HG03039 (cell line): Measurements from ENCODE around the gene ESYT3.

Source experiments
- ATAC-seq: cut with Tn5 transposase; IDR thresholded peaks from one replicate; pipeline ENCODE4 v1.9.1; 2021; ENCODE audit warnings: mild to moderate bottlenecking, moderate library complexity; ENCODE audit not compliant: unreplicated experiment

Gene ESYT3, protein sequence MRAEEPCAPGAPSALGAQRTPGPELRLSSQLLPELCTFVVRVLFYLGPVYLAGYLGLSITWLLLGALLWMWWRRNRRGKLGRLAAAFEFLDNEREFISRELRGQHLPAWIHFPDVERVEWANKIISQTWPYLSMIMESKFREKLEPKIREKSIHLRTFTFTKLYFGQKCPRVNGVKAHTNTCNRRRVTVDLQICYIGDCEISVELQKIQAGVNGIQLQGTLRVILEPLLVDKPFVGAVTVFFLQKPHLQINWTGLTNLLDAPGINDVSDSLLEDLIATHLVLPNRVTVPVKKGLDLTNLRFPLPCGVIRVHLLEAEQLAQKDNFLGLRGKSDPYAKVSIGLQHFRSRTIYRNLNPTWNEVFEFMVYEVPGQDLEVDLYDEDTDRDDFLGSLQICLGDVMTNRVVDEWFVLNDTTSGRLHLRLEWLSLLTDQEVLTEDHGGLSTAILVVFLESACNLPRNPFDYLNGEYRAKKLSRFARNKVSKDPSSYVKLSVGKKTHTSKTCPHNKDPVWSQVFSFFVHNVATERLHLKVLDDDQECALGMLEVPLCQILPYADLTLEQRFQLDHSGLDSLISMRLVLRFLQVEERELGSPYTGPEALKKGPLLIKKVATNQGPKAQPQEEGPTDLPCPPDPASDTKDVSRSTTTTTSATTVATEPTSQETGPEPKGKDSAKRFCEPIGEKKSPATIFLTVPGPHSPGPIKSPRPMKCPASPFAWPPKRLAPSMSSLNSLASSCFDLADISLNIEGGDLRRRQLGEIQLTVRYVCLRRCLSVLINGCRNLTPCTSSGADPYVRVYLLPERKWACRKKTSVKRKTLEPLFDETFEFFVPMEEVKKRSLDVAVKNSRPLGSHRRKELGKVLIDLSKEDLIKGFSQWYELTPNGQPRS

DNA sequence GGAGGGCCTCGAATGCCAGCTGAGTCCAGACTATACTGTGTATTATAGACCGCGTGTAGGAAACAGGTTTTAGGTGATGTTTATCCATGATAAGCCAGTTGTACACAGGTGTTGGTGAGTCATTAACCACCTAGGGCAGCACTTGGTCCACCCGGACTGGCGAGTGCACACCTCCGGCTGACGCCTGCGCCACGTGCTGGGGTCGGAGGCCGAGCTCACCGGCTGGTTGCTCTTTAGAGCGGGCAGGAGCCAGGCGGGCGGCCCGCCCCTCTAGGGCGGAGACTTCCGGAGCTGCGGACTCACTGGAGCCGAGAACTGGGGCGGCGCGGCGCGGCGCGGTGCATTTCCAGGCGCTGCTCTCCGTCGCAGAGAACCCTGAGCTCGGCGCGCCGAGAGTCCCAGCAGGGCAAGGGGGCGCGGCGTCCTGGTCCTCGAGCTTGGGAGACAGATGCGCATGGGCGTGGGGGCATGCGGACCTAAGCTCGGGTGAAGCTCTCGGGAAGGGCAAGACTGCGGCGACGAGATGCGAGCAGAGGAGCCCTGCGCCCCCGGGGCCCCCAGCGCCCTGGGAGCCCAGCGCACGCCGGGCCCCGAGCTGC, at the start of gene ESYT3:
TSS of gene ESYT3 (plus strand) at position 341 of the 599 bp plus-strand sequence. CDS start at position 524, 183 bp downstream.
- ATAC-seq: no peak

DNA sequence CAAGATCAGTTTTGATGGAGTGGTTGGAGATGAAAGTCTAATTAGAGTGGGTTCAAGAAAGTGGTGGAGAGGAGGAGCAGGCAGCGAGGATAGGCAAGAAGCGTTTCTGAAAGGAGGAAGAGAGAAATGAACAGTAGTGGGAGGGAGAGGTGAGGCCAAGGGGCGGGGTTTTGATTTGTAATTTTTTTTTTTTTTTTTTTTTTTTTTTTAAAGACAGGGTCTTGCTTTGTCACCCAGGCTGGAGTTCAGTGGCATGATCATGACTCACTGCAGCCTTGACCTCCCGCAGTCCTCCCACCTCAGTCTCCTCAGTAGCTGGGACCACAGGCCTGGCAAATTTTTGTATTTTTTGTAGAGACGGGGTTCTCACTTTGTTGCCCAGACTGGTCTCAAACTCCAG, 49.4 kb upstream of the ESYT3 start:
- no peak for ATAC-seq

DNA sequence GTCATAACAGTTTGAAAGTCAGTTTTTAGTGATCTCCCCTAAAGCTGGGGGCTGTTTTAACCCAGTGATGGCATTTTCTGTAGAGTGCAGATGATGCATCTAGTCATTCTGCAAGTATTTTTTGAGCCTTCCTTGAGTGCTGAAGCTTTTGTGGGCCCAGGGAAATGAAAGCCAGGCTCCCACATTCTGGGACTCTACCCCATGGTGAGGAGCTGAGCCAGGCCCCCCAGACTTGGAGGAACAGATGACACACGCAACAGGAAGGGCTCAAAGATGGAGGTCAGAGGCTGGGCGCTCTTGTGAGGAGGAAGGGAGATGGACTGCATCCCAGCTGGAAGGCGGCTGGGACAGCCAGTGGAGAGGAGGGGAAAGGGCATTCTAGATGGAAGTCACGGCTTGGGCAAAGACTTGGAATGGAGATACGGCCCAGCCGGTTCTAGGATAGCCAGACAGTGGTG, 45.2 kb upstream of the ESYT3 start:
- ATAC-seq: no peak

DNA sequence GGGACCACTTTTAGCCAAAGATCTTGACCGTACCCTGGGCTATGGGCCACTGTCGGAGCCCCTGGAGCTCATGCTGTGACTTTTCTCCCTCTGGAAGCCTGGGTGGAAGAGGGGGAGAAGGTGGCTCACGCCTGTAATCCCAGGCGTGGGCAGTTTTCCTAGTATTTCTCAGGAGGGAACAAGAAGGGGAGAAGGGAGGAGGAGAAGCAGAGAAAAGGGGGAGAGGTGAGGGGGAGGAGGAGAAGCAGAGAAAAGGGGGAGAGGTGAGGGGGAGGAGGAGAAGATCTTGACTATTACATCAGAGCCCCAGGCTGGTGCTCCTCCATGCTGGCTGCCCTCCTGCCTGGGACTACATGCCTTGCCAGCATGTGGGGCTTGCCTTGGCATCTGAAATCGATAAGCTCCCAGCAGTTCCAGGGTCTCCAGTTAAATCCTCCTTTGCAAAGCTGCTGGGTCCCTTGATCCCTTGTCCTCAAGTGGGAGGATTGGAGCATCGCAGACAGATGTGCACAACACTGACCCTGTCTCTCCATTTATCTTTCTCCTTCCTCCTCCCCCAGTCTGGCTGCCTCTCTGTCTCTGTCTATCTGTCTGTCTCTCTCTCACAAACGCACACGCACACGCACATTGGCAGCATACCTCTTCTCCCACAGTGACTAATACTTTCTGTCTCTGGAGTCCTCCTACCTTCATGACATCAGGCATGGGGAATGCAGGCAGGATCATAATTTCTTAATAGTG, 44.4 kb upstream of the ESYT3 start:
- ATAC-seq: no peak

- ATAC-seq: no peak
These were observed 43.9 kb upstream of the ESYT3 start for GRCh38 chr3:138390582-138390932.

DNA sequence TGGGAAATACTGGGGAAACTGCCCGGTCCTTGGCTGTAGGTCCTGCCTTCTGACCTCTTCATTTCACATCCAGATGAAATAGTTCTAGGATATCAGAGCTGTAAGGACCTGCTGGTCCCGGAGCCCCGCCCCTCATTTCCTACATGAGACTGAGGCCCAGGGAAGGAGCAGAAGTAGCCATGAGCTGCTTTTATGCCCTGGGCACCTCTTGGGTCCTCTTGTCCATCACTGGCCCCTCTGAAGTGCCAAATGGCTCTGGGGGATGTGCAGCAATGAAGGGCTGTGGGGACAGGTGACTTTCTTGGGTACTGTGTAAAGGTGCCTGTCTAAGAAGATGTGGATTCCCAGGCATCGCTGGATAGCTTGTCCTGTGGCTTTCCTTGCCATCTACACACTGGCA, 40.3 kb upstream of the ESYT3 start:
- ATAC-seq: no peak

DNA sequence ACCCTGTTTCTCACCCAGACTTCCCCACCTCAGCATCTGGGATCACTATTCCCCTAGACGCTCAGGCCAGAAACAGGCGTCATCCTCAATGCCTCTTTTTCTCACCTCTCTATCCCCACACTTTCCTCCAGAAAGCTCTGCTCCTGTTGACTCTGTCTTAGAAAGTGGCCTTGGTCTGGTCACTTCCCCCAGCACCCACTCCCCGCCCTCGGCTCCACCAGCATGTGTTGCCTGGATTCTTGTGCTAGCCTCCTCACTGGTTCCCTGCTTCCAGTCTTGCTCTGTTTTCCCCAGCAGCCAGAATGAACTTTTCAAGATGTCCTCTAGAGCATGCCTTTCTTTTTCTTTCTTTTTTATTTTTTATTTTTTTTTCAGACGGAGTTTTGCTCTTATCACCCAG, 39.7 kb upstream of the ESYT3 start:
- ATAC-seq: no peak

- no peak for ATAC-seq
These were observed 38.3 kb upstream of the ESYT3 start for GRCh38 chr3:138395865-138396751.

DNA sequence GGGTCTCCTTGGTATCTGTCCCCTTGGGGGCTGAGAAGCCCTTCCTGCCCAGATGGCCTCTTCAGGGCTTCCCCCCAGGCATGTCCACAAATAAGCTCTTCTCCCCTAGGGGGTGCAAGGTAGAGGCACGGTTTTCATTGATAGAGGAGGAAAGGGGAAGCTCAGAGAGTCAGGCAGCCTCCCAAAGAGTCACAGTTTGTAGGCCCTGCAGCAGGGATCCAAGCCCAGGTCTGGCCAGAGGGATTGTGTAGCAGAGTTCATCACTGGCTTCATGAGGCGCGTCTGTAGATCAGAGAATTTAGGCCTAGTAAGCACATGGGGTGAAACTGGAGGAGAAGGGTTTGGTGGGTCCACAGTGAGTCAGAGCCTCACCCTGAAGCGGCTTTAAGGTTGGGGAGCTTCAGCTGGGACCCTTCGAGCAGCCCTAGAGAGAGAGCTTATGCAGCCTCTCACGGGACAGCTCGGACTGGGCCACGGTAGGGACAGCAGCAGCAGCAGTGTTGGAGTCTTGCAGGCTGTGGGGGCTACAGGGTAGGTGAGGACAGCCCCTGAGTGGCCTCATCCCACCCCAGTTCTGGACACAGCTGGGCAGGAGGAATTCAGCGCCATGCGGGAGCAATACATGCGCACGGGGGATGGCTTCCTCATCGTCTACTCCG, 37.5 kb upstream of the ESYT3 start:
- ATAC-seq: no peak

DNA sequence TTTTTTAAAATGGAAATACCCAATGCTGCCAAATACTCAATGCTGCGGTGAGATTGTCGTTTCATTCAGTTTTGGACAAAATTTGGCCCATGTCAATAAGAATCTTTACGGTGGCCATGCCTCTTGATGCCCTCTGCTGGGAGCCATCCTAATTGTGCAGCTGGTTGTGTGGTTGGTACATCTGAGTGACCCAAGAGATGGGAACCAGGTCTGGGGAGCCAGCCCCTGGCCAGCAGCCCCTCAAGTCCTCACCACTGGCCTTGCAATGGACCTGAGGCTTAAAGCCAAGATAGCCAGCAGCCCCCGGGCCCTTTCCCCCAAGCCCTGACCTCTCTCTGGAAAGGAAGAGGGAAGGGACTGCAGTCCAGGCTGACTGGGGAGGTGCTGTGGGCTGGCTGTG, 36.4 kb upstream of the ESYT3 start:
- no peak for ATAC-seq

DNA sequence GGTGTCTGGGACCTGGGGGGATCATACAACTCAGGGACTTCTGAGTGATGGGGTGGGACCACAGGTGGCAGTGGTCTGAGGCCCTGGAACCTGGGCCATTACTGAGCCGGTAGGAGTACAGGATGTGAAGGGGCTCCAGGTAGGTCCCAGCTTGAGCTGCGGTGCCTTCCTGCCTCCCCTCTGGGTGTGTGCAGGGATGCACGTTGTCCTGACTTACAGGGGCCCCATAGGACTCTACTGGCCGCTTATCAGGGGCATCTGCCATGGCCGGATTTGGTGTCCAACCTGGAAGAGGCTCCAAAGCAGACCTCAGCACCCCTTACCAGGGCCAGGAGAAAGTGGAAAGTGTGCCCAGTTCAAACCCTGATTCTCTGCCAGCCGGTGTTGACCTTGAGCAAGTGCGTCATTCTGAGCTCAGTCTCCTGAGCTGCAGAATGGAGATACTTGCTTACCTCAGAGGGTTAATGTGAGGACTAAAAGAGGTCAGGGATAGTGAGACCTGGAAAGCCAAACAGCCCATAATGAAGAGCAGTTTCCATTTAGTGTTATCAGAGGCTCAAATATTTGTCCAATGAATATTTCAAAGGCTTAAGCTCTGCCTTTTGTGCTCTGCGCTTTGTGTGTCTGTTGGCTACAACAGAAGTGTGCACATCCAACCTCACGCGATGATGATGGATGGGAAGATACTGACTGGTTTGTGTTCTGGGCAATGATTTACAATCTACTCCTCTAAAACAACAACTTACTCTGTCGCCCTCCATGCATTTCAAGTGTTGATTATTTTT, 35.4 kb upstream of the ESYT3 start:
- ATAC-seq: no peak

DNA sequence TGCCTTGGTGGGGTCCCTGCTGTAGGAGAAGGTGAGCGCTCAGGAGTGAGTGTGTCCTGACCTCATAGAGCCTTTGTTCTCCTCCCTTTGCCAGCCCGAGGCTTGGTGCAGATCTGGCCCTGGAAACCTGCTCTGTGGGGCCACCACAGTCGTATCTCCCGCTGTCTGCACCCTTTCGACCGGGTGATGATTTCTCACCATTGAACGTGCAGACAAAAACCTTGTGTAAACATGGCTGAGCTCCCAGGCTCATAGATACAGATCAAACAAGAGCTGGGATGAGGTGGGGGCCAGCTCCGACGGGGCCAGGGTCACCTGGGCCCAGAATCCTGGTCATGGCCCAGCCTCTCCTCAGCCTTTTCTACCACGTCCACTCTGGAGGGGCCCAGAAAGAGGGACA, 34.6 kb upstream of the ESYT3 start:
- no peak for ATAC-seq

DNA sequence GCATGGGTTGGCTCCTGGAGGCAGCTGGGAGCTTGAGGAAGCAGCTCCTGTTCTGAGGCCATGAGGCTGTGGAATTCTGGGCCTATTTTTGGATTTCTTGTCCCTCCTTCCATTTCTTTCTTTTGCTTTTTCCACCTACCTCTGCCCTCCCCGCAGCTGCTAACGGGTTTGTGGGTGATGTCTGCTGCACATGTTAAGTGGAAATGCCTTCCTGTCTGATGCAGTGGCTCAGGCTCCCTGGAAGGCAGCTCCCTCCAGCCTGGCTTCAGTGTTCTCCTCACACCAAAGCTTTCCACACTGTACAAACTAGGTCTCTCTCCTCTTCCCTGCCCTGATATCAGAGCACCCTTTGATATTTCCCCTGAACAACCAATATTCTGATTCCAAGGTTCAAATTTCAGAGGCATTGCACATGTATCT, 33.8 kb upstream of the ESYT3 start:
- no peak for ATAC-seq

DNA sequence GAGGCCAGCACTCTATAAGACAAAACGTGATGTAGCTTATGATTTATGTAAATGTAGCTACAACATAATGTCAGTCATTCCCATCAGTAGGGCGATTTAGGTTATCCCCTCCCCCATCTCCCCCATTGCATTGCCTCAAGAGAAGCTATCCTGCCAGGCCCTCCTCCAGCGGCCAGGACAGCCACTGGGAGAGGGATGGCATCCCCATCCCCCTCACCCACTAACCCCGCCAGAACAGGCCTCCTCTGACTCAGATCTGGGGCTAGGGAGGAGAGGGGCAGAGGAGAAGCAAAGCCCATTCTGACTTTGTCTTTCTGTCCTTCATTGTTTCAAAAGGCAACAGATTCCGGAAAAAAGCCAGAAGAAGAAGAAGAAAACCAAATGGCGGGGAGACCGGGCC, 32.6 kb upstream of the ESYT3 start:
- no peak for ATAC-seq

GRCh38 chr3:138404121-138404520, 30.3 kb upstream of the ESYT3 start:
- no peak for ATAC-seq

DNA sequence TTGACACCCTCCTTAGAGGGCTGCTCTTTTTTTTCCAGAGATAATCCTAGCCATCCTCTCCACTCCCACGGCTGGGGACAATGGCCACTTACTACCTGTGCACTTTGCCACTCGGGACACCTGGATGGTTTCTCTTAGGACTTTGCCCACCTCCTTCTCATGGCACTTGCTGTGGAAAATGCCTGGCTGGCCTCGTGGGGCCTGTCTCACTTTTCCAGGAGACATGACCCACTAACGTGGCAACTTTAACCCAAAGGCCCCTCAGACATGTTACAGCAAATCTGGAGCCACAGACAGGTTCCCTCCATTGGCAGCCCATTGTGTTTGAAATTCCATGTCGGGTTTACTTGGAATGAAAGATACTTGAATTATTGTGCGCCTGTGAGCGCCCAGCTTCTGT, 29.4 kb upstream of the ESYT3 start:
- ATAC-seq: no peak

DNA sequence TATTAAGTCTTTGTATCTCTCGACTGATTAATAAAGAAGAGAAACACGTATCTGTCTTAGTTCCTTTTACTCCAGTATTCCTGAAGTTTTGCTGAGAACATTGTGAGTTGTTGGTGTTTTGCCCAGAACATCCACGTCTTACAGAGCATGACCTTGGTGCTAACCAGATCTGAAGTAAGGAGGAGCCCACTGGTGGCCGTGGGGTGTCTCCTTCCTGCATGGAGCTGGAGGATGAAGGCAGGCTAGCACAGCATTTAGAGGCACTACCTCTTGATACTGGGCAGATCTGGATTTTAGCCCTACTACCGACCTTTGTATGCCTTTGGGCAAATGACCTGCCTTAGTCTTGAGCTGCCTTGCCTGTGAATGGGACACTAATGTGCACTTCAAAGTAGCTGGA, 28.9 kb upstream of the ESYT3 start:
- ATAC-seq: no peak

GRCh38 chr3:138406606-138407005, 27.8 kb upstream of the ESYT3 start:
- ATAC-seq: no peak
